Endothelial cell of umbilical vein (primary cell): Measurements from ENCODE around the gene CCDC70. TPM values are rescaled to one million over a fixed set of nuclear protein-coding genes. Genes with fewer than 3 reads are reported as not detected.

Experiments
- BruUV-seq: library from RNA; stranded (reverse); fragments of 400-500 nt; replicated peaks from 2 replicates; lab custom pipeline; 2021; lab: Mats Ljungman, UMichigan
- CTCF ChIA-PET: fragments of 300-600, 350-600 bp; sonication (Branson Sonifier 250); formaldehyde crosslinking; loops from one replicate; lab custom pipeline; 2021; ENCODE audit warnings: antibody characterized with exemption, inconsistent platforms; lab: Charles Lee
- POLR2A ChIA-PET: fragments of 300-600, 350-600 bp; sonication (Branson Sonifier 250); formaldehyde crosslinking; loops from one replicate; lab custom pipeline; 2021; ENCODE audit warnings: antibody characterized with exemption, inconsistent platforms; lab: Charles Lee
- DNase-seq: peaks from one replicate; pipeline ENCODE4 v3.0.0-alpha.2; 2011; ENCODE audit warnings: low read depth, low spot score
- FAIRE-seq: peaks from 2 replicates; lab custom pipeline; 2011; peaks lifted over from hg19 to GRCh38; lab: Jason Lieb, UNC
- H2AFZ ChIP-seq: 2 replicates; pipeline ENCODE4 v1.6.0; 2012; ENCODE audit warnings: low read depth, low read length, control low read depth, inconsistent platforms
- H3K27ac ChIP-seq: 2 replicates; pipeline ENCODE4 v1.5.1; 2011; ENCODE audit warnings: low read depth, mild to moderate bottlenecking, control low read depth, low read length, moderate library complexity; ENCODE audit not compliant: insufficient read depth
- H3K27me3 ChIP-seq, 2 experiments: 2 replicates each; pipeline versions ENCODE4 v1.6.0 to v1.6.1; 2011; ENCODE audit warnings: low read length in 2 of 2, mixed read lengths in 1 of 2; ENCODE audit not compliant: control insufficient read depth in 2 of 2, insufficient read depth in 2 of 2
- H3K36me3 ChIP-seq, 2 experiments: 2 replicates in 1 of 2; 3 replicates in 1 of 2; pipeline ENCODE4 v1.5.1; 2011; ENCODE audit warnings: low read length in 2 of 2, mild to moderate bottlenecking in 1 of 2, moderate library complexity in 1 of 2; ENCODE audit not compliant: control insufficient read depth in 2 of 2, insufficient read depth in 2 of 2; ENCODE audit errors: extremely low read depth in 1 of 2
- H3K4me1 ChIP-seq: 3 replicates; pipeline ENCODE4 v1.5.1; 2011; ENCODE audit warnings: mild to moderate bottlenecking, low read length; ENCODE audit not compliant: control insufficient read depth, insufficient read depth; ENCODE audit errors: extremely low read depth
- H3K4me2 ChIP-seq: 2 replicates; pipeline ENCODE4 v1.6.1; 2011; ENCODE audit warnings: low read length, control low read depth, mixed read lengths; ENCODE audit not compliant: insufficient read depth
- H3K4me3 ChIP-seq, 3 experiments: fragments of 200-600 bp in 1 of 3; sonication (generic), shearing (Covaris generic) in 1 of 3; replicated peaks in 1 of 3; 2 replicates each; pipeline ENCODE4 v1.5.1; 2011 to 2016; ENCODE audit warnings: control low read depth in 3 of 3, low read length in 3 of 3, mild to moderate bottlenecking in 2 of 3, inconsistent platforms in 1 of 3, low read depth in 1 of 3, moderate library complexity in 1 of 3; ENCODE audit not compliant: insufficient read depth in 1 of 3
- H3K79me2 ChIP-seq: 2 replicates; pipeline ENCODE4 v1.6.0; 2012; ENCODE audit warnings: low read length, inconsistent platforms; ENCODE audit not compliant: control insufficient read depth, insufficient read depth
- H3K9ac ChIP-seq: replicated peaks from 2 replicates; pipeline ENCODE3; 2011; ENCODE audit warnings: low read length, control low read depth; ENCODE audit not compliant: insufficient read depth; ENCODE audit errors: extremely low read depth
- H3K9me1 ChIP-seq: replicated peaks from 3 replicates; pipeline ENCODE4 v1.6.0; 2011; ENCODE audit warnings: mild to moderate bottlenecking, low read length; ENCODE audit not compliant: control insufficient read depth, insufficient read depth; ENCODE audit errors: extremely low read depth
- H3K9me3 ChIP-seq: replicated peaks from 2 replicates; pipeline ENCODE4 v1.5.1; 2012; ENCODE audit warnings: low read length, inconsistent platforms; ENCODE audit not compliant: control insufficient read depth, insufficient read depth
- H4K20me1 ChIP-seq: replicated peaks from 2 replicates; pipeline ENCODE3; 2011; ENCODE audit warnings: mild to moderate bottlenecking, low read length; ENCODE audit not compliant: control insufficient read depth, insufficient read depth; ENCODE audit errors: extremely low read depth
- CTCF ChIP-seq, 2 donors: IDR thresholded peaks; 1 replicate in 1 of 2; 2 replicates in 1 of 2; pipeline ENCODE4 v1.5.1; 2011; ENCODE audit warnings: low read length in 2 of 2, mild to moderate bottlenecking in 2 of 2, moderate library complexity in 2 of 2, control low read depth in 1 of 2, inconsistent platforms in 1 of 2, low read depth in 1 of 2; ENCODE audit not compliant: insufficient read depth in 1 of 2; ENCODE audit errors: extremely low read depth in 1 of 2
- EZH2 ChIP-seq: IDR thresholded peaks from 2 replicates; pipeline ENCODE4 v1.6.1; 2012; ENCODE audit warnings: borderline replicate concordance, low read depth, mild to moderate bottlenecking, moderate library complexity, low read length, inconsistent platforms; ENCODE audit not compliant: severe bottlenecking
- FOS ChIP-seq: IDR thresholded peaks from 2 replicates; pipeline ENCODE4 v1.6.1; 2011; ENCODE audit warnings: mild to moderate bottlenecking, low read length, moderate library complexity, borderline replicate concordance; ENCODE audit not compliant: insufficient read depth
- GATA2 ChIP-seq: IDR thresholded peaks from 2 replicates; pipeline ENCODE4 v1.7.0; 2011; ENCODE audit warnings: low read depth, mild to moderate bottlenecking, moderate library complexity, mixed read lengths, low read length; ENCODE audit not compliant: insufficient read length, insufficient read depth
- JUN ChIP-seq: IDR thresholded peaks from 2 replicates; pipeline ENCODE4 v1.6.1; 2011; ENCODE audit warnings: borderline replicate concordance, low read depth; ENCODE audit not compliant: insufficient read length, insufficient read depth
- MAX ChIP-seq: IDR thresholded peaks from 2 replicates; pipeline ENCODE4 v1.6.1; 2011; ENCODE audit not compliant: insufficient read depth, insufficient read length
- MYC ChIP-seq: IDR thresholded peaks from one replicate; pipeline ENCODE4 v1.6.1; 2011; ENCODE audit warnings: mild to moderate bottlenecking, low read depth, low read length
- POLR2A ChIP-seq: IDR thresholded peaks from 2 replicates; pipeline ENCODE4 v1.6.1; 2012; ENCODE audit warnings: low read depth, mild to moderate bottlenecking, control low read depth, low read length
- POLR2AphosphoS5 ChIP-seq: IDR thresholded peaks from 2 replicates; pipeline ENCODE4 v1.6.1; 2012; ENCODE audit warnings: low read depth, mild to moderate bottlenecking, control low read depth, low read length, moderate library complexity; ENCODE audit not compliant: insufficient read depth
- dilution Hi-C: fragments of 300-500 bp; cut with MboI; formaldehyde crosslinking; loops from one replicate; pipeline ENCODE4 v1.15.0; 2019; ENCODE audit warnings: low sequenced_read_pairs; ENCODE audit not compliant: extremely low pct_ligation_motif_present
- intact Hi-C: fragments of 100-400 bp; cut with micrococcal nuclease; formaldehyde crosslinking; loops from one replicate; pipeline ENCODE4 v1.10.0; 2022
- polyA plus RNA-seq, 4 experiments: library from polyadenylated mRNA; depleted of rRNA in 3 of 4; stranded (reverse) in 3 of 4; unstranded in 1 of 4; fragments of >200 nt; gene quantifications; 2 replicates each; pipeline versions ENCODE4 v1.2.1 to v1.2.3, GENCODE V29; 2011 to 2012; ENCODE audit warnings: missing spikeins in 1 of 4
- total RNA-seq: library from RNA; stranded (reverse); gene quantifications from 2 replicates; pipeline ENCODE4 v1.2.3, GENCODE V29; 2021

The CCDC70 gene
- total and polyA plus RNA-seq, 2 donors (not counting 3 experiments of a cell fraction or from before 2014, with no cell fraction given): not detected

GRCh38 chr13:51821606-51822005 lies 40.2 kb upstream of the CCDC70 start:
- ChIA-PET POLR2A (interaction anchor here (0.6 kb wide), 1 partner anchor 48 kb away, joined by 6 read pairs; no protein-coding TSS in a partner anchor), CTCF (interaction anchor here (1.2 kb wide), 1 partner anchor 24 kb away, joined by 5 read pairs; the partner anchor contains the start of gene TMEM272)
- Histone ChIP-seq H3K4me3 (no peak overlapping the region), H3K4me1 (no peaks in the 10 kb centered on the region), H3K27ac (no peak overlapping the region), H4K20me1 (no peaks in the 10 kb centered on the region), H3K36me3 (no peaks in the 10 kb centered on the region), H2AFZ (no peak overlapping the region), H3K27me3 (peaks cover 14 to 22% of the 10 kb centered on the region in 2 experiments), H3K79me2 (no peaks in the 10 kb centered on the region), H3K9ac (no peak overlapping the region), H3K9me3 (no peaks in the 10 kb centered on the region), H3K4me2 (no peak overlapping the region), H3K9me1 (no peaks in the 10 kb centered on the region)
- DNase-seq (no peak), FAIRE-seq (no peak)
- no TSS peak for BruUV-seq
- TF ChIP-seq EZH2: no peak
- no peak for TF ChIP-seq JUN
- no peak for TF ChIP-seq POLR2A
- no peak for TF ChIP-seq GATA2
- TF ChIP-seq CTCF (IDR thresholded peaks at IDR 0.05; ENCODE audit: extremely low read depth in 1 of 2, insufficient read depth in 1 of 2, low read depth in 1 of 2, low read length in 2 of 2): no peak
- TF ChIP-seq MAX: no peak
- TF ChIP-seq FOS: no peak
- no peak for TF ChIP-seq MYC
- no peak for TF ChIP-seq POLR2AphosphoS5
- intact Hi-C loops (no loop called here), dilution Hi-C loops (no loop called here)
